Erythroblast (primary cell): Measurements from ENCODE around the gene AANAT.

Experiments used
- GATA1 ChIP-seq: IDR thresholded peaks from 2 replicates; pipeline ENCODE4 v1.6.1; 2011; ENCODE audit warnings: low read depth, mild to moderate bottlenecking, control low read depth, low read length, moderate library complexity
- POLR2A ChIP-seq: IDR thresholded peaks from 2 replicates; pipeline ENCODE4 v1.6.1; 2011; ENCODE audit warnings: mild to moderate bottlenecking, low read length

GRCh38 chr17:76466775-76467130, 650 bp upstream of the AANAT start:
- TF ChIP-seq POLR2A (no peak), GATA1 (no peak)
